IMR-90 (cell line): ENCODE data around the gene LGI4. TPM values are rescaled to one million over a fixed set of nuclear protein-coding genes. Genes with fewer than 3 reads are reported as not detected.

ENCODE experiments used
- ATAC-seq: fragments of 200-7000 bp; cut with Tn5 transposase; 2 replicates; pipeline ENCODE4 v1.9.1; 2020; ENCODE audit warnings: low read depth, mild to moderate bottlenecking, moderate library complexity
- BruUV-seq: library from RNA; stranded (reverse); fragments of 400-500 nt; replicated peaks from 2 replicates; lab custom pipeline; 2021; lab: Mats Ljungman, UMichigan
- CTCF ChIA-PET: fragments of 300-600 bp; formaldehyde crosslinking; extraction: SDS; loops from one replicate; lab custom pipeline; 2021; ENCODE audit warnings: antibody characterized with exemption; lab: Yijun Ruan, JAX
- POLR2A ChIA-PET: fragments of 300-600 bp; sonication (Branson Sonifier 250); formaldehyde crosslinking; loops from one replicate; lab custom pipeline; 2022; ENCODE audit warnings: antibody characterized with exemption; ENCODE audit not compliant: unreplicated experiment; lab: Charles Lee
- DNase-seq: peaks from one replicate; pipeline ENCODE4 v3.0.0; 2013
- H2AFZ ChIP-seq: replicated peaks from 2 replicates; pipeline ENCODE3; 2013; ENCODE audit warnings: low read length, mild to moderate bottlenecking; ENCODE audit not compliant: poor library complexity
- H2AK5ac ChIP-seq: 2 replicates; pipeline ENCODE4 v1.6.1; 2013; ENCODE audit warnings: low read depth, low read length, inconsistent platforms
- H2AK9ac ChIP-seq: replicated peaks from 2 replicates; pipeline ENCODE3; 2013; ENCODE audit warnings: mild to moderate bottlenecking, low read depth, low read length, moderate library complexity; ENCODE audit not compliant: poor library complexity
- H2BK120ac ChIP-seq: 2 replicates; pipeline ENCODE4 v1.6.1; 2013; ENCODE audit warnings: low read depth, low read length, inconsistent platforms
- H2BK15ac ChIP-seq: 3 replicates; pipeline ENCODE4 v1.6.1; 2013; ENCODE audit warnings: low read depth, low read length, inconsistent platforms
- H2BK20ac ChIP-seq: 2 replicates; pipeline ENCODE4 v1.6.1; 2013; ENCODE audit warnings: low read depth, mild to moderate bottlenecking, inconsistent platforms, low read length, moderate library complexity
- H2BK5ac ChIP-seq: 2 replicates; pipeline ENCODE4 v1.6.1; 2013; ENCODE audit warnings: mild to moderate bottlenecking, low read depth, low read length, inconsistent platforms; ENCODE audit not compliant: poor library complexity, severe bottlenecking
- H3K14ac ChIP-seq: replicated peaks from 2 replicates; pipeline ENCODE4 v1.6.1; 2013; ENCODE audit warnings: low read depth, low read length, inconsistent platforms
- H3K18ac ChIP-seq: 2 replicates; pipeline ENCODE4 v1.6.1; 2013; ENCODE audit warnings: low read depth, low read length, control low read depth
- H3K23ac ChIP-seq: 2 replicates; pipeline ENCODE4 v1.6.1; 2013; ENCODE audit warnings: low read depth, low read length, inconsistent platforms
- H3K27ac ChIP-seq: 2 replicates; pipeline ENCODE4 v1.5.1; 2013; ENCODE audit warnings: mild to moderate bottlenecking, control low read depth, low read length; ENCODE audit not compliant: insufficient read depth
- H3K27me3 ChIP-seq: 2 replicates; pipeline ENCODE4 v1.6.1; 2013; ENCODE audit warnings: low read length; ENCODE audit not compliant: control insufficient read depth, insufficient read depth
- H3K36me3 ChIP-seq: 2 replicates; pipeline ENCODE4 v1.6.1; 2013; ENCODE audit warnings: low read length, mixed read lengths; ENCODE audit not compliant: control insufficient read depth, insufficient read depth
- H3K4ac ChIP-seq: 2 replicates; pipeline ENCODE4 v1.6.1; 2013; ENCODE audit warnings: low read depth, low read length, inconsistent platforms
- H3K4me1 ChIP-seq: 2 replicates; pipeline ENCODE4 v1.6.1; 2013; ENCODE audit warnings: low read length, mixed read lengths; ENCODE audit not compliant: control insufficient read depth, insufficient read depth
- H3K4me2 ChIP-seq: 2 replicates; pipeline ENCODE4 v1.6.1; 2013; ENCODE audit warnings: low read depth, mild to moderate bottlenecking, control low read depth, low read length, moderate library complexity
- H3K4me3 ChIP-seq: 2 replicates; pipeline ENCODE4 v1.5.1; 2013; ENCODE audit warnings: low read depth, mild to moderate bottlenecking, control low read depth, low read length, moderate library complexity; ENCODE audit not compliant: insufficient read depth
- H3K56ac ChIP-seq: 2 replicates; pipeline ENCODE4 v1.6.1; 2013; ENCODE audit warnings: low read length, inconsistent platforms; ENCODE audit not compliant: insufficient read depth; ENCODE audit errors: extremely low read depth
- H3K79me1 ChIP-seq, 2 experiments: 2 replicates each; pipeline ENCODE4 v1.6.1; 2013; ENCODE audit warnings: low read length in 2 of 2, inconsistent platforms in 1 of 2, low read depth in 1 of 2
- H3K9ac ChIP-seq: 2 replicates; pipeline ENCODE4 v1.6.1; 2013; ENCODE audit warnings: low read depth, low read length, control low read depth
- H3K9me1 ChIP-seq: 2 replicates; pipeline ENCODE4 v1.6.1; 2013; ENCODE audit warnings: low read length, inconsistent platforms; ENCODE audit not compliant: insufficient read depth
- H3K9me3 ChIP-seq: 2 replicates; pipeline ENCODE4 v1.6.1; 2013; ENCODE audit warnings: low read length; ENCODE audit not compliant: control insufficient read depth, insufficient read depth
- H4K20me1 ChIP-seq: 2 replicates; pipeline ENCODE4 v1.6.1; 2013; ENCODE audit warnings: low read length, inconsistent platforms; ENCODE audit not compliant: insufficient read depth
- H4K5ac ChIP-seq: 2 replicates; pipeline ENCODE4 v1.6.1; 2013; ENCODE audit warnings: mild to moderate bottlenecking, low read depth, low read length, control low read depth
- H4K8ac ChIP-seq, 2 experiments: 2 replicates each; pipeline ENCODE4 v1.6.1; 2013; ENCODE audit warnings: low read depth in 2 of 2, low read length in 2 of 2, control low read depth in 1 of 2, inconsistent platforms in 1 of 2
- H4K91ac ChIP-seq: 2 replicates; pipeline ENCODE4 v1.6.1; 2013; ENCODE audit warnings: low read depth, low read length, inconsistent platforms; ENCODE audit not compliant: insufficient read depth
- CEBPB ChIP-seq: IDR thresholded peaks from 2 replicates; pipeline ENCODE4 v1.6.1; 2012; ENCODE audit warnings: low read depth, low read length, improper control_type of control experiment
- FOS ChIP-seq: fragments of 150-350 bp; IDR thresholded peaks from 2 replicates; pipeline ENCODE4 v1.6.1; 2016; ENCODE audit warnings: low read depth, low read length
- MAFK ChIP-seq: IDR thresholded peaks from 2 replicates; pipeline ENCODE4 v1.6.1; 2012; ENCODE audit warnings: low read depth, low read length, improper control_type of control experiment
- MAZ ChIP-seq: IDR thresholded peaks from 2 replicates; pipeline ENCODE4 v1.6.1; 2012; ENCODE audit warnings: low read depth, mild to moderate bottlenecking, low read length, improper control_type of control experiment, moderate library complexity, borderline replicate concordance
- NFE2L2 ChIP-seq: fragments of 150-350 bp; IDR thresholded peaks from 2 replicates; pipeline ENCODE4 v1.6.1; 2016; ENCODE audit warnings: low read depth, mild to moderate bottlenecking, low read length
- POLR2A ChIP-seq: IDR thresholded peaks from 2 replicates; pipeline ENCODE4 v1.6.1; 2012; ENCODE audit warnings: mild to moderate bottlenecking, low read depth, low read length
- RAD21 ChIP-seq: IDR thresholded peaks from 2 replicates; pipeline ENCODE4 v1.6.1; 2012; ENCODE audit warnings: low read length, improper control_type of control experiment
- USF2 ChIP-seq: fragments of 150-350 bp; IDR thresholded peaks from 2 replicates; pipeline ENCODE4 v1.6.1; 2017; ENCODE audit warnings: mild to moderate bottlenecking, antibody characterized with exemption, low read length, low read depth
- WGBS, 2 experiments: methylation state at CpG; one replicate each; pipeline versions ENCODE4 v1.1.5 to v1.1.7; 2013; ENCODE audit warnings: missing lambda C conversion rate in 2 of 2; ENCODE audit not compliant: insufficient read length in 1 of 2; ENCODE audit errors: extremely low coverage in 2 of 2; 5-methylcytosine and 5-hydroxymethylcytosine counted together
- dilution Hi-C: fragments of 300-500 bp; cut with HindIII; formaldehyde crosslinking; loops from one replicate; pipeline ENCODE4 v1.14.3; 2018; ENCODE audit warnings: low sequenced_read_pairs; ENCODE audit not compliant: unreplicated experiment
- in situ Hi-C: fragments of 300-500 bp; cut with MboI; formaldehyde crosslinking; loops from 3 replicates; pipeline ENCODE4 v1.14.3; 2019; ENCODE audit warnings: low sequenced_read_pairs, inconsistent platforms, mixed read lengths
- intact Hi-C: fragments of 100-400 bp; cut with micrococcal nuclease; formaldehyde crosslinking; loops from 2 replicates; pipeline ENCODE4 v1.10.0; 2022
- polyA plus RNA-seq, 3 experiments: library from polyadenylated mRNA; depleted of rRNA; stranded (reverse); fragments of >200 nt; gene quantifications; 2 replicates each; pipeline ENCODE4 v1.2.3, GENCODE V29; 2012; ENCODE audit warnings: low replicate concordance in 1 of 3
- total RNA-seq: library from RNA; depleted of rRNA; stranded (reverse); fragments of >200 nt; gene quantifications from 2 replicates; pipeline ENCODE4 v1.2.3, GENCODE V29; 2012
- TF ChIP-seq, protein P1 (sequence below): fragments of 150-350 bp; IDR thresholded peaks from 2 replicates; pipeline ENCODE4 v1.6.1; 2016; ENCODE audit warnings: low read depth, mild to moderate bottlenecking, low read length, moderate library complexity, borderline replicate concordance
- TF ChIP-seq, protein P2 (sequence below): conservative IDR thresholded peaks from 2 replicates; pipeline ENCODE4 v1.5.1; 2012; ENCODE audit warnings: mild to moderate bottlenecking, low read depth, low read length, improper control_type of control experiment

The LGI4 gene
- total and polyA plus RNA-seq, 2 of the 4 experiments (the other 2 are of a cell fraction) = 0.10 TPM; not detected in 1

- no peak for TF ChIP-seq RAD21
These were observed 19.5 kb downstream of the LGI4 start, which contains the start of gene FXYD3 (continued) for GRCh38 chr19:35115177-35115951.

DNA sequence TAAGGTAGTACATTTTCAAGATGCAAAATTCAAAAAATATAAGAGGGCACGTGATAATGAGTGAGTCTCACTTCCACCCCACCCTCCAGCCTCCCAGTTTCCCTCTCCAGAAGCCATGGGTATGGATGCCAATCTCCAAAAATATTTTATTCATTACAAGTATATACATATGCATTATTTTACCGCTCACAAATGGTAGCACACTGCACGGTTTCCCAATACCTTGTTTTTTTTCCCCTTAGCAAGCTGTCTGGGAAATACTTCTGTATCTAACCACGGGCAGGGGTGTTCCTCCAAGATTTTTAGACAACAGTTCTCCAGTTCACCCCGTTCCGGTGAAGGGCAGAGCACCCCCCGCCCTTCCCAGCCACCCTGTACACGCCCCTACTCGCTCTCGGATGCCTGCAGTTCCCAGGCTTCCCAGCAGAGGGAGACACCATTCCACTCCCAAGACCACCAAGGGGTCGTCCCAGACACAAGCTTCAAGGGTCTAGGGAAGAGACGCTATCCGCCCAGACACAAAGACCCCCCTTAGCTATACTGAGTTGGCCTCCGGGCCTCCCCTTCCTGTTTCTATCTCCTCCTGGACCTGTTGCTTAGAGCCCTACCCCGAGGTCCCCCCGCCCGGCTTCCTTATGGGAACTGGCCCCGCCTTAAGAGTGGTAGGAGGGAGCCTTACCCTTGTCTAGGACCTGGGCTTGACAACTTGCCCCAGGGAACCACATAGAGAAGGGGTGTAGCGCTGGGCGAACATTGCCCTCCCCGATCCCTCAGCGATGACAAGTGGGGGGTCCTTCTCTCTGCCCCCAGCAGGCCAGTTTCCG is 20.3 kb downstream of the LGI4 start:
- intact Hi-C loops = no loop called here
- no peak overlapping the region for H3K9ac ChIP-seq
- ChIA-PET CTCF (interaction anchor here (0.7 to 1.0 kb wide), 4 partner anchors 9 to 70 kb away, joined by 3 to 5 read pairs (median 3); no protein-coding TSS in a partner anchor), POLR2A (no interaction called here)
- no peak overlapping the region for H3K18ac ChIP-seq
- peaks cover 26% of the 10 kb centered on the region for H3K27me3 ChIP-seq
- no peak overlapping the region for H2BK5ac ChIP-seq
- no peak overlapping the region for H2BK20ac ChIP-seq
- H4K20me1 ChIP-seq = no peaks in the 10 kb centered on the region
- no peak overlapping the region for H4K5ac ChIP-seq
- no peaks in the 10 kb centered on the region for H3K9me1 ChIP-seq
- 21% methylated on average over 4 of the region's 23 CpGs; no CpG with 5 or more reads in 1 of the 2 experiments for WGBS, 2 experiments
- peak overlapping the region; percentile 7 for H2AK9ac ChIP-seq
- peak overlapping the region; percentile 1; the same call in 1 of the 2 replicates for H3K4me3 ChIP-seq
- dilution Hi-C loops = no loop called here
- peak overlapping the region; percentile 75 for H2AFZ ChIP-seq
- no peak overlapping the region for H3K27ac ChIP-seq
- no peak overlapping the region for H3K23ac ChIP-seq
- H3K4me2 ChIP-seq = peak overlapping the region; percentile 49; the same call in 1 of the 2 replicates
- H2AK5ac ChIP-seq = no peak overlapping the region
- no peak overlapping the region for H2BK15ac ChIP-seq
- BruUV-seq = no TSS peak
- H4K8ac ChIP-seq = no peak overlapping the region
- H3K14ac ChIP-seq = no peak overlapping the region
- H3K56ac ChIP-seq = no peak overlapping the region
- H3K4ac ChIP-seq = no peak overlapping the region
- H2BK120ac ChIP-seq = no peak overlapping the region
- ATAC-seq = peak; percentile 96
- DNase-seq = peak; percentile 27
- in situ Hi-C loops = no loop called here
- no peak overlapping the region for H4K91ac ChIP-seq
- H3K36me3 ChIP-seq = no peaks in the 10 kb centered on the region
- no peaks in the 10 kb centered on the region for H3K79me1 ChIP-seq
- no peaks in the 10 kb centered on the region for H3K9me3 ChIP-seq
- H3K4me1 ChIP-seq = no peaks in the 10 kb centered on the region
- TF ChIP-seq USF2 (no peak), RAD21 (peak; percentile 68), CEBPB (no peak), POLR2A (no peak), MAZ (no peak), MAFK (no peak), FOS (no peak), NFE2L2 (no peak)
- TF ChIP-seq, protein P1, sequence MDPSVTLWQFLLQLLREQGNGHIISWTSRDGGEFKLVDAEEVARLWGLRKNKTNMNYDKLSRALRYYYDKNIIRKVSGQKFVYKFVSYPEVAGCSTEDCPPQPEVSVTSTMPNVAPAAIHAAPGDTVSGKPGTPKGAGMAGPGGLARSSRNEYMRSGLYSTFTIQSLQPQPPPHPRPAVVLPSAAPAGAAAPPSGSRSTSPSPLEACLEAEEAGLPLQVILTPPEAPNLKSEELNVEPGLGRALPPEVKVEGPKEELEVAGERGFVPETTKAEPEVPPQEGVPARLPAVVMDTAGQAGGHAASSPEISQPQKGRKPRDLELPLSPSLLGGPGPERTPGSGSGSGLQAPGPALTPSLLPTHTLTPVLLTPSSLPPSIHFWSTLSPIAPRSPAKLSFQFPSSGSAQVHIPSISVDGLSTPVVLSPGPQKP = no peak
- TF ChIP-seq, protein P2, sequence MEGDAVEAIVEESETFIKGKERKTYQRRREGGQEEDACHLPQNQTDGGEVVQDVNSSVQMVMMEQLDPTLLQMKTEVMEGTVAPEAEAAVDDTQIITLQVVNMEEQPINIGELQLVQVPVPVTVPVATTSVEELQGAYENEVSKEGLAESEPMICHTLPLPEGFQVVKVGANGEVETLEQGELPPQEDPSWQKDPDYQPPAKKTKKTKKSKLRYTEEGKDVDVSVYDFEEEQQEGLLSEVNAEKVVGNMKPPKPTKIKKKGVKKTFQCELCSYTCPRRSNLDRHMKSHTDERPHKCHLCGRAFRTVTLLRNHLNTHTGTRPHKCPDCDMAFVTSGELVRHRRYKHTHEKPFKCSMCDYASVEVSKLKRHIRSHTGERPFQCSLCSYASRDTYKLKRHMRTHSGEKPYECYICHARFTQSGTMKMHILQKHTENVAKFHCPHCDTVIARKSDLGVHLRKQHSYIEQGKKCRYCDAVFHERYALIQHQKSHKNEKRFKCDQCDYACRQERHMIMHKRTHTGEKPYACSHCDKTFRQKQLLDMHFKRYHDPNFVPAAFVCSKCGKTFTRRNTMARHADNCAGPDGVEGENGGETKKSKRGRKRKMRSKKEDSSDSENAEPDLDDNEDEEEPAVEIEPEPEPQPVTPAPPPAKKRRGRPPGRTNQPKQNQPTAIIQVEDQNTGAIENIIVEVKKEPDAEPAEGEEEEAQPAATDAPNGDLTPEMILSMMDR = peak; percentile 80
